Mucosa of descending colon (tissue), 3 donors: ENCODE data around the gene ZNF12. TPM values are rescaled to one million over a fixed set of nuclear protein-coding genes. Genes with fewer than 3 reads are reported as not detected.
"Not testable (repeated sequence)": the region's sequence is repeated elsewhere in the genome, so short reads cannot be mapped to it uniquely, and the experiment has no call there.

Source experiments
- ATAC-seq: fragments of 200-7000 bp; cut with Tn5 transposase; one replicate; pipeline ENCODE4 v1.9.1; 2020; ENCODE audit warnings: mild to moderate bottlenecking, moderate library complexity
- DNase-seq, 3 donors: peaks; one replicate each; pipeline ENCODE4 v3.0.0-alpha.2; 2020
- H3K36me3 ChIP-seq: fragments of 200-600 bp; one replicate; pipeline ENCODE4 v1.8.0; 2021; ENCODE audit warnings: low read depth, mild to moderate bottlenecking
- H3K4me1 ChIP-seq: fragments of 200-600 bp; one replicate; pipeline ENCODE4 v1.8.0; 2021; ENCODE audit warnings: low read depth, mild to moderate bottlenecking
- H3K4me3 ChIP-seq: fragments of 200-600 bp; one replicate; pipeline ENCODE4 v1.8.0; 2021; ENCODE audit warnings: mild to moderate bottlenecking
- H3K9me3 ChIP-seq: fragments of 200-600 bp; one replicate; pipeline ENCODE4 v1.8.0; 2021; ENCODE audit warnings: mild to moderate bottlenecking
- intact Hi-C, 2 donors: fragments of 100-400 bp; cut with DNase I in 1 of 2; cut with micrococcal nuclease in 1 of 2; formaldehyde crosslinking; loops; one replicate each; pipeline versions ENCODE4 v1.11.0 to v1.11.1; 2022; cut with DNase I, micrococcal nuclease
- total RNA-seq, 3 donors: library from RNA; stranded (reverse); fragmentation: NEBNext Ultra II Directional in 2 of 3; extraction: Animal tissue kit (Norgen Biotek cat#: 25700) in 2 of 3; gene quantifications; one replicate each; pipeline versions ENCODE4 v1.2.1 to v1.2.4, GENCODE V29; 2021 to 2023
- TF ChIP-seq, protein P1 (sequence below): fragments of 200-600 bp; IDR thresholded peaks from one replicate; pipeline ENCODE4 v1.8.0; 2022; ENCODE audit warnings: antibody characterized with exemption, mild to moderate bottlenecking
- donor health status: DM: no; HTN: no; CAD: no; lungs with moderate emphysema.
- donor health status: DM: no; HTN: no; CAD: no.
- donor health status: DM: no; HTN: yes; CAD: no.

The ZNF12 gene
- total RNA-seq, 3 donors from 2014 or later: 17.7 to 27.7 (median 26.1) TPM

DNA sequence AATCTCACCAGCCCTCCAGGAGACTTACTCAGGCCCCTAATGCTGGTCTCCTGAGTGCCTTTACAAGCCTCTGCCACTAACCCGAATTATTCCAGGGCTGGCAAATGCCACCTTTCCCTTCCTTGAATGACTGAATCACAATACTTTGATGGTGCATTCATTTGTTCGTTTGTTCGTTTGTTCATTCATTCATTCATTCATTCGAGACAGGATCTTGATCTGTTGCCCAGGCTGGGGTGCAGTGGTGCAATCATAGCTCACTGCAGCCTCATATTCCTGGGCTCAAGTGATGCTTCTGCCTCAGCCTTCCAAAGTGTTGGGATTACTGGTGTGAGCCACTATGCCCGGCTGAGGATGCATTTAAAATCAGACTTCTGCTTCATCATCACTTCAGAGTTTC is 6.0 kb downstream of the ZNF12 start:
- Histone ChIP-seq H3K4me1 (peaks cover 7% of the 10 kb centered on the region), H3K4me3 (no peak overlapping the region), H3K9me3 (peaks cover 52% of the 10 kb centered on the region), H3K36me3 (peaks cover 29% of the 10 kb centered on the region)
- DNase-seq (no peak), ATAC-seq (no peak)
- intact Hi-C loops: no loop called here
- TF ChIP-seq, protein P1, sequence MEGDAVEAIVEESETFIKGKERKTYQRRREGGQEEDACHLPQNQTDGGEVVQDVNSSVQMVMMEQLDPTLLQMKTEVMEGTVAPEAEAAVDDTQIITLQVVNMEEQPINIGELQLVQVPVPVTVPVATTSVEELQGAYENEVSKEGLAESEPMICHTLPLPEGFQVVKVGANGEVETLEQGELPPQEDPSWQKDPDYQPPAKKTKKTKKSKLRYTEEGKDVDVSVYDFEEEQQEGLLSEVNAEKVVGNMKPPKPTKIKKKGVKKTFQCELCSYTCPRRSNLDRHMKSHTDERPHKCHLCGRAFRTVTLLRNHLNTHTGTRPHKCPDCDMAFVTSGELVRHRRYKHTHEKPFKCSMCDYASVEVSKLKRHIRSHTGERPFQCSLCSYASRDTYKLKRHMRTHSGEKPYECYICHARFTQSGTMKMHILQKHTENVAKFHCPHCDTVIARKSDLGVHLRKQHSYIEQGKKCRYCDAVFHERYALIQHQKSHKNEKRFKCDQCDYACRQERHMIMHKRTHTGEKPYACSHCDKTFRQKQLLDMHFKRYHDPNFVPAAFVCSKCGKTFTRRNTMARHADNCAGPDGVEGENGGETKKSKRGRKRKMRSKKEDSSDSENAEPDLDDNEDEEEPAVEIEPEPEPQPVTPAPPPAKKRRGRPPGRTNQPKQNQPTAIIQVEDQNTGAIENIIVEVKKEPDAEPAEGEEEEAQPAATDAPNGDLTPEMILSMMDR: no peak

DNA sequence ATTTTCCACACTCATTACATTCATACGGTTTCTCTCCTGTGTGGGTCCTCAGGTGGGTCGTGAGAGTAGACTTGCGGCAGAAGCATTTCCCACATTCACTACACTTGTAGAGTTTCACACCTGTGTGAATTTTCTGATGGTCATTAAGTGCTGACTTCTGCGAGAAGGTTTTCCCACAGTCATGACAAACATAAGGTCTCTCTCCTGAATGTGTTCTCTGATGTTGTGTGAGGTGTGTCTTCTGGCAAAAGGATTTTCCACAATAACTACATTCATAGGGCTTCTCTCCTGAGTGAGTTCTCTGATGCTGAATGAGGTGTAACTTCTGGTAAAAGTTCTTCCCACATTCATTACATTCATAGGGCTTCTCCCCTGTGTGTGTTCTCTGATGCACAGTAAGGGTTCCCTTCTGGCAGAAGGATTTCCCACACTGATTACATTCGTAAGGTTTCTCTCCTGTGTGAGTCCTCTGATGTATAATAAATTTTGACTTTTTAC is 15.1 kb downstream of the ZNF12 start:
- TF ChIP-seq, protein P1: no peak
- Histone ChIP-seq H3K4me1 (no peaks in the 10 kb centered on the region), H3K36me3 (peaks cover 58% of the 10 kb centered on the region), H3K9me3 (peaks cover 100% of the 10 kb centered on the region), H3K4me3 (no peak overlapping the region)
- intact Hi-C loops: no loop called here
- no peak for DNase-seq
- no peak for ATAC-seq

DNA sequence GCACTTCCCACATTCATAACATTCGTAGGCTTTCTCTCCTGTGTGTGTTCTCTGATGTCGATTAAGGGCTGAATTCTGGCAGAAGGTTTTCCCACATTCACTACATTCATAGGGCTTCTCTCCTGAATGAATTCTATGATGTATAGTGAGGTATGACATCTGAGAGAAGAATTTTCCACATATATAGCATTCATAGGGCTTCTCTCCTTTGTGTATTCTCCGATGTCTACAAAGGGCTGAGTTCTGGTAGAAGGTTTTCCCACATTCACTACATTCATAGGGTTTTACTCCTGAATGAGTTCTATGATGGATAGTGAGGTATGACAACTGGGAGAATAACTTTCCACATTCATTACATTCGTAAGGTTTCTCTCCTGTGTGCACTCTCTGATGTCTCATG is 15.6 kb downstream of the ZNF12 start:
- Histone ChIP-seq H3K4me3 (no peak overlapping the region), H3K36me3 (peaks cover 53% of the 10 kb centered on the region), H3K9me3 (peaks cover 100% of the 10 kb centered on the region), H3K4me1 (no peaks in the 10 kb centered on the region)
- DNase-seq: no peak
- TF ChIP-seq, protein P1: no peak
- intact Hi-C loops: no loop called here
- no peak for ATAC-seq

DNA sequence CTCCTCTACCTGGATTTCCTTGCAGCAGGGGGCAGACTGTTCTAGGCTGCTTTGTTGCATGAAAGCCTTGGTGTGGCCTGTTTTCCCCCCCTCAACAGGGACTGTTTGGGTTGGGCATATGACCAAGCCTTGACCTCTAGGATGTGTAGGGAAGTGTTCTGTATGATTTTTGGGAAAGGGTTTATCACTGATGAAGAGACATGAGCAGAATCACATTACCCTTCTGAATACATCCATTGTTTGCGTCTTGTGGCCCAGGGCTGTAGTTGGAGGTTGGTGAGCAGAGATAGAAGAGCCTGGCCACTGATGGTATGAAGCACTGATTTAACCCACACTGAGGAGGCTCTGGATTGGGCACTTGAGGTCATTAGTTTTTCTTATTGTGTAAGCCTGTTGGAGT is 26.6 kb downstream of the ZNF12 start:
- DNase-seq (no peak), ATAC-seq (no peak)
- no peak overlapping the region for H3K4me3 ChIP-seq
- H3K36me3 ChIP-seq: no peaks in the 10 kb centered on the region
- no peaks in the 10 kb centered on the region for H3K4me1 ChIP-seq
- TF ChIP-seq, protein P1: no peak
- peaks cover 98% of the 10 kb centered on the region for H3K9me3 ChIP-seq
- intact Hi-C loops: no loop called here

DNA sequence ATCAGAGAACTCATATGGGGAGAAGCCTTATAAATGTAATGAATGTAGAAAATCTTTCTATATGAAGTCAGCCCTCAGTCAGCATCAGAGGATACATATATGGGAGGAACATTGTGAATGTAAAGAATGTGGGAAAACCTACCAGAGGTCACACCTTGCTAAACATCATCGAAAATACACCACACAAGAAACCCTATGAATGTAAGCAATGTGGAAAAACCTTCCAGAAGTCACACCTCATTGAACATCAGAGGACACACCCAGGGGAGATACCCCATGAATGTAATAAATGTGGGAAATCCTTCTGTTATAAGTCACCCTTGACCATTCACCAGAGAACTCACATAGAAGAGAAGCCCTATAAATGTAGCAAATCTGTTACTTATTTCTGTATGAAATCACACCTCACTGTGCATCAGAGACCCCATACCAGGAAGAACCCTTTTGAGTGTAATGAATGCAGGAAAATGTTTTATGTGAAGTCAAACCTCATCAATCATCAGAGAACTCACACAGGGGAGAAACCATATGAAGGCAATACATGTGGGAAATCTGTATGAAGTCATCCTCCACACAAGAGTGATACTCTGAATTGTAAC is 30.8 kb downstream of the ZNF12 start:
- Histone ChIP-seq H3K9me3 (peaks cover 94% of the 10 kb centered on the region), H3K4me1 (no peaks in the 10 kb centered on the region), H3K36me3 (no peaks in the 10 kb centered on the region), H3K4me3 (no peak overlapping the region)
- ATAC-seq (no peak), DNase-seq (no peak)
- TF ChIP-seq, protein P1: no peak
- intact Hi-C loops: no loop called here

DNA sequence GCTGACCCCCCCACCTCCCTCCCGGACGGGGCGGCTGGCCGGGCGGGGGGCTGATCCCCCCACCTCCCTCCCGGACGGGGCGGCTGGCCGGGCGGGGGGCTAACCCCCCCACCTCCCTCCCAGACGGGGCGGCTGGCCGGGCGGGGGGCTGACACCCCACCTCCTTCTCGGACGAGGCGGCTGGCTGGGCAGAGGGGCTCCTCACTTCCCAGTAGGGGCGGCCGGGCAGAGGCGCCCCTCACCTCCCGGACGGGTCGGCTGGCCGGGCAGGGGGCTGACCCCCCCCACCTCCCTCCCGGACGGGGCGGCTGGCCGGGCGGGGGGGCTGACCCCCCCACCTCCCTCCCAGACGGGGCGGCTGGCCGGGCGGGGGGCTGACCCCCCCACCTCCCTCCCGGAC is 35.9 kb downstream of the ZNF12 start:
- H3K4me3 ChIP-seq, ATAC-seq, H3K36me3 ChIP-seq, DNase-seq, H3K4me1 ChIP-seq, intact Hi-C loops: not testable (repeated sequence)
- peaks cover 68% of the 10 kb centered on the region for H3K9me3 ChIP-seq
